PC-3 (cell line): Measurements from ENCODE around the gene EIF3M. TPM values are rescaled to one million over a fixed set of nuclear protein-coding genes. Genes with fewer than 3 reads are reported as not detected.

Experiments
- ATAC-seq: fragments of 200-7000 bp; cut with Tn5 transposase; 2 replicates; pipeline ENCODE4 v1.9.1; 2020; ENCODE audit warnings: mild to moderate bottlenecking, moderate library complexity
- BruUV-seq: library from RNA; stranded (reverse); fragments of 400-500 nt; replicated peaks from 2 replicates; lab custom pipeline; 2021; lab: Mats Ljungman, UMichigan
- CTCF ChIA-PET: fragments of 300-600 bp; sonication (Branson Sonifier 250); formaldehyde crosslinking; loops from one replicate; lab custom pipeline; 2022; ENCODE audit warnings: antibody characterized with exemption; lab: Charles Lee
- POLR2A ChIA-PET: fragments of 300-600 bp; sonication (Branson Sonifier 250); formaldehyde crosslinking; loops from one replicate; lab custom pipeline; 2022; ENCODE audit warnings: antibody characterized with exemption; ENCODE audit not compliant: unreplicated experiment; lab: Charles Lee
- DNase-seq: peaks from one replicate; pipeline ENCODE4 v3.0.0-alpha.2; 2015
- H2AFZ ChIP-seq: fragments of 300-600 bp; sonication (generic); 2 replicates; pipeline ENCODE4 v1.6.0; 2016; ENCODE audit warnings: antibody characterized with exemption, low read length
- H3F3A ChIP-seq: fragments of 300-600 bp; sonication (generic); one replicate; pipeline ENCODE4 v1.6.0; 2017; ENCODE audit warnings: antibody characterized with exemption, low read length, control low read depth, mild to moderate bottlenecking; ENCODE audit not compliant: unreplicated experiment
- H3K27ac ChIP-seq: fragments of 300-600 bp; sonication (generic); 2 replicates; pipeline ENCODE4 v1.5.1; 2016; ENCODE audit warnings: mild to moderate bottlenecking, low read length
- H3K27me3 ChIP-seq: fragments of 300-600 bp; sonication (generic); 2 replicates; pipeline ENCODE4 v1.6.1; 2016; ENCODE audit warnings: low read length, mixed read lengths
- H3K36me3 ChIP-seq: fragments of 300-600 bp; sonication (generic); 2 replicates; pipeline ENCODE4 v1.6.1; 2016; ENCODE audit warnings: low read depth, mixed run types, low read length, mixed read lengths
- H3K4me1 ChIP-seq: fragments of 300-600 bp; sonication (generic); 2 replicates; pipeline ENCODE4 v1.5.1; 2016; ENCODE audit warnings: low read length; ENCODE audit not compliant: insufficient read depth
- H3K4me2 ChIP-seq: fragments of 300-600 bp; sonication (generic); 2 replicates; pipeline ENCODE4 v1.6.0; 2016; ENCODE audit warnings: low read length
- H3K4me3 ChIP-seq: fragments of 300-600 bp; sonication (generic); 2 replicates; pipeline ENCODE4 v1.5.1; 2016; ENCODE audit warnings: mild to moderate bottlenecking, low read length, mixed read lengths
- H3K79me2 ChIP-seq: fragments of 300-600 bp; sonication (generic); 2 replicates; pipeline ENCODE4 v1.6.1; 2017; ENCODE audit warnings: low read length, mixed read lengths
- H3K9ac ChIP-seq: fragments of 300-600 bp; sonication (generic); 2 replicates; pipeline ENCODE4 v1.6.0; 2016; ENCODE audit warnings: mild to moderate bottlenecking, low read length
- H3K9me2 ChIP-seq: fragments of 300-600 bp; sonication (generic); replicated peaks from 2 replicates; pipeline ENCODE4 v1.6.1; 2016; ENCODE audit warnings: mixed run types, low read length, mixed read lengths
- H3K9me3 ChIP-seq: fragments of 300-600 bp; sonication (generic); 2 replicates; pipeline ENCODE4 v1.6.1; 2016; ENCODE audit warnings: low read length, mixed read lengths
- H4K20me1 ChIP-seq: fragments of 300-600 bp; sonication (generic); 2 replicates; pipeline ENCODE4 v1.6.1; 2016; ENCODE audit warnings: low read length, mixed read lengths
- CTCF ChIP-seq: fragments of 300-600 bp; sonication (generic); conservative IDR thresholded peaks from 2 replicates; pipeline ENCODE4 v1.5.1; 2017; ENCODE audit warnings: antibody characterized with exemption, low read depth, mild to moderate bottlenecking, low read length
- EZH2 ChIP-seq: fragments of 300-600 bp; sonication (generic); IDR thresholded peaks from one replicate; pipeline ENCODE4 v1.6.1; 2017; ENCODE audit warnings: antibody characterized with exemption, mild to moderate bottlenecking, low read length; ENCODE audit not compliant: unreplicated experiment
- EZH2phosphoT487 ChIP-seq: fragments of 300-600 bp; sonication (generic); IDR thresholded peaks from 2 replicates; pipeline ENCODE4 v1.6.1; 2018; ENCODE audit warnings: mild to moderate bottlenecking, antibody characterized with exemption, low read length, borderline replicate concordance
- intact Hi-C: fragments of 100-400 bp; cut with micrococcal nuclease; formaldehyde crosslinking; loops from 2 replicates; pipeline ENCODE4 v1.9.0; 2023
- total RNA-seq: library from RNA; depleted of rRNA; stranded (reverse); fragments of >200 nt; gene quantifications from 2 replicates; pipeline ENCODE4 v1.2.3, GENCODE V29; 2014

The EIF3M gene
- total RNA-seq, 1 experiment from 2014 or later, result 369 TPM

- Histone ChIP-seq H3K9me3 (no peaks in the 10 kb centered on the region), H3K36me3 (no peaks in the 10 kb centered on the region), H3K4me1 (no peaks in the 10 kb centered on the region), H3K9ac (no peak overlapping the region), H3K9me2 (no peaks in the 10 kb centered on the region), H4K20me1 (no peaks in the 10 kb centered on the region), H3F3A (no peaks in the 10 kb centered on the region), H3K79me2 (no peaks in the 10 kb centered on the region), H3K4me2 (no peak overlapping the region), H3K27ac (no peak overlapping the region), H2AFZ (0 out of 2 replicates have a peak overlapping the region, but pooled peaks have one; percentile 26), H3K27me3 (no peaks in the 10 kb centered on the region), H3K4me3 (no peak overlapping the region)
- TF ChIP-seq EZH2phosphoT487 (no peak), CTCF (no peak), EZH2 (no peak)
- DNase-seq (no peak), ATAC-seq (no peak)
- no TSS peak for BruUV-seq
- CTCF ChIA-PET, result no interaction called here
- intact Hi-C loops, result no loop called here
- POLR2A ChIA-PET, result no interaction called here
Observed at GRCh38 chr11:32549611-32550187, 33.9 kb upstream of the EIF3M start.

GRCh38 chr11:32550207-32550606 lies 33.4 kb upstream of the EIF3M start:
- DNase-seq (no peak), ATAC-seq (no peak)
- no peak for TF ChIP-seq EZH2
- TF ChIP-seq CTCF, result no peak
- no peak for TF ChIP-seq EZH2phosphoT487
- H3K4me2 ChIP-seq, result no peak overlapping the region
- H3K4me1 ChIP-seq, result no peaks in the 10 kb centered on the region
- no peaks in the 10 kb centered on the region for H4K20me1 ChIP-seq
- H3K4me3 ChIP-seq, result no peak overlapping the region
- intact Hi-C loops, result no loop called here
- H3F3A ChIP-seq, result no peaks in the 10 kb centered on the region
- CTCF ChIA-PET, result no interaction called here
- no peaks in the 10 kb centered on the region for H3K9me3 ChIP-seq
- no TSS peak for BruUV-seq
- H3K27ac ChIP-seq, result no peak overlapping the region
- no peaks in the 10 kb centered on the region for H3K79me2 ChIP-seq
- H3K9me2 ChIP-seq, result no peaks in the 10 kb centered on the region
- H3K27me3 ChIP-seq, result no peaks in the 10 kb centered on the region
- H3K9ac ChIP-seq, result no peak overlapping the region
- H2AFZ ChIP-seq, result 0 out of 2 replicates have a peak overlapping the region, but pooled peaks have one; percentile 26
- H3K36me3 ChIP-seq, result no peaks in the 10 kb centered on the region
- POLR2A ChIA-PET, result no interaction called here

GRCh38 chr11:32555091-32555490 lies 28.5 kb upstream of the EIF3M start:
- no peaks in the 10 kb centered on the region for H3K36me3 ChIP-seq
- H3K4me2 ChIP-seq, result no peak overlapping the region
- ATAC-seq, result no peak
- no peaks in the 10 kb centered on the region for H3K79me2 ChIP-seq
- TF ChIP-seq CTCF, result no peak
- no peak for TF ChIP-seq EZH2phosphoT487
- no peak for TF ChIP-seq EZH2
- H3K27ac ChIP-seq, result no peak overlapping the region
- H3F3A ChIP-seq, result no peaks in the 10 kb centered on the region
- no TSS peak for BruUV-seq
- no peaks in the 10 kb centered on the region for H3K4me1 ChIP-seq
- H2AFZ ChIP-seq, result no peak overlapping the region
- no peak for DNase-seq
- intact Hi-C loops, result no loop called here
- no peak overlapping the region for H3K9ac ChIP-seq
- H3K9me3 ChIP-seq, result no peaks in the 10 kb centered on the region
- no peaks in the 10 kb centered on the region for H3K27me3 ChIP-seq
- POLR2A ChIA-PET, result no interaction called here
- no peak overlapping the region for H3K4me3 ChIP-seq
- CTCF ChIA-PET, result no interaction called here
- H4K20me1 ChIP-seq, result no peaks in the 10 kb centered on the region
- H3K9me2 ChIP-seq, result no peaks in the 10 kb centered on the region
